C4-2B (cell line): Measurements from ENCODE around the gene PRDX4.
"Not testable (repeated sequence)": the region's sequence is repeated elsewhere in the genome, so short reads cannot be mapped to it uniquely, and the experiment has no call there.

Experiments
- H3K27ac ChIP-seq: fragments of 450-650 bp; 2 replicates; pipeline ENCODE4 v1.5.1; 2017
- CTCF ChIP-seq: fragments of 450-650 bp; conservative IDR thresholded peaks from 2 replicates; pipeline ENCODE4 v1.5.1; 2017; ENCODE audit warnings: mild to moderate bottlenecking
- ZFX ChIP-seq: fragments of 450-650 bp; IDR thresholded peaks from 2 replicates; pipeline ENCODE4 v1.6.1; 2017

Gene PRDX4

GRCh38 chrX:23637187-23637586, 30.1 kb upstream of the PRDX4 start:
- no peak overlapping the region for H3K27ac ChIP-seq
- TF ChIP-seq ZFX: no peak

GRCh38 chrX:23643020-23643419, 24.3 kb upstream of the PRDX4 start:
- TF ChIP-seq CTCF (no peak), ZFX (no peak)
- no peak overlapping the region for H3K27ac ChIP-seq

- no peak overlapping the region for H3K27ac ChIP-seq
- no peak for TF ChIP-seq ZFX
These were observed 22.5 kb upstream of the PRDX4 start for GRCh38 chrX:23644744-23645143.

GRCh38 chrX:23656091-23656490, 11.2 kb upstream of the PRDX4 start:
- no peak for TF ChIP-seq ZFX
- TF ChIP-seq CTCF: no peak
- no peak overlapping the region for H3K27ac ChIP-seq

- H3K27ac ChIP-seq: no peak overlapping the region
- no peak for TF ChIP-seq ZFX
- TF ChIP-seq CTCF: no peak
These were observed 10.6 kb upstream of the PRDX4 start for GRCh38 chrX:23656684-23657083.

- no peak overlapping the region for H3K27ac ChIP-seq
- TF ChIP-seq ZFX (no peak), CTCF (no peak)
These were observed 8.0 kb upstream of the PRDX4 start for GRCh38 chrX:23659339-23659738.

GRCh38 chrX:23660083-23660765, 7.1 kb upstream of the PRDX4 start:
- not testable (repeated sequence) for H3K27ac ChIP-seq

GRCh38 chrX:23660766-23661132, 6.5 kb upstream of the PRDX4 start:
- no peak overlapping the region for H3K27ac ChIP-seq
- no peak for TF ChIP-seq CTCF
- TF ChIP-seq ZFX: no peak

GRCh38 chrX:23661671-23662070, 5.6 kb upstream of the PRDX4 start:
- TF ChIP-seq CTCF (no peak), ZFX (no peak)
- no peak overlapping the region for H3K27ac ChIP-seq
